ENCODE measurements around the gene LLCFC1.

- no peak for TF ChIP-seq E2F4 (CRISPR knock-in tag; IDR thresholded peaks at IDR 0.05; ENCODE audit: borderline replicate concordance, low read depth)
- TF ChIP-seq, protein P1, sequence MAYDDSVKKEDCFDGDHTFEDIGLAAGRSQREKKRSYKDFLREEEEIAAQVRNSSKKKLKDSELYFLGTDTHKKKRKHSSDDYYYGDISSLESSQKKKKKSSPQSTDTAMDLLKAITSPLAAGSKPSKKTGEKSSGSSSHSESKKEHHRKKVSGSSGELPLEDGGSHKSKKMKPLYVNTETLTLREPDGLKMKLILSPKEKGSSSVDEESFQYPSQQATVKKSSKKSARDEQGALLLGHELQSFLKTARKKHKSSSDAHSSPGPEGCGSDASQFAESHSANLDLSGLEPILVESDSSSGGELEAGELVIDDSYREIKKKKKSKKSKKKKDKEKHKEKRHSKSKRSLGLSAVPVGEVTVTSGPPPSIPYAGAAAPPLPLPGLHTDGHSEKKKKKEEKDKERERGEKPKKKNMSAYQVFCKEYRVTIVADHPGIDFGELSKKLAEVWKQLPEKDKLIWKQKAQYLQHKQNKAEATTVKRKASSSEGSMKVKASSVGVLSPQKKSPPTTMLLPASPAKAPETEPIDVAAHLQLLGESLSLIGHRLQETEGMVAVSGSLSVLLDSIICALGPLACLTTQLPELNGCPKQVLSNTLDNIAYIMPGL (CRISPR knock-in tag; IDR thresholded peaks at IDR 0.05), result no peak
Observed at GRCh38 chr7:142910481-142910880, 28.8 kb upstream of the LLCFC1 start.
